Mesothelial cell of epicardium (in vitro differentiated cells): Measurements from ENCODE around the gene GMPR2. TPM values are rescaled to one million over a fixed set of nuclear protein-coding genes. Genes with fewer than 3 reads are reported as not detected.

Experiments used
- DNase-seq, 2 experiments: peaks; one replicate each; pipeline ENCODE4 v3.0.0; 2021; ENCODE audit warnings: low spot score in 2 of 2; ENCODE audit not compliant: unreplicated experiment in 2 of 2
- H3K27ac Mint-ChIP-seq: 2 replicates; pipeline ENCODE4 v1.8.0; 2021; ENCODE audit warnings: mixed read lengths
- H3K27me3 Mint-ChIP-seq: 2 replicates; pipeline ENCODE4 v1.8.0; 2021; ENCODE audit warnings: low read depth, mixed read lengths
- H3K36me3 Mint-ChIP-seq: 2 replicates; pipeline ENCODE4 v1.8.0; 2021; ENCODE audit warnings: mixed read lengths
- H3K4me1 Mint-ChIP-seq: 2 replicates; pipeline ENCODE4 v1.8.0; 2021; ENCODE audit warnings: mixed read lengths
- H3K4me3 Mint-ChIP-seq: 2 replicates; pipeline ENCODE4 v1.8.0; 2021; ENCODE audit warnings: mild to moderate bottlenecking, moderate library complexity, mixed read lengths
- H3K9me3 Mint-ChIP-seq: 2 replicates; pipeline ENCODE4 v1.8.0; 2021; ENCODE audit warnings: mixed read lengths
- CTCF ChIP-seq: fragments of 200-600 bp; sonication (generic); IDR thresholded peaks from one replicate; pipeline ENCODE4 v1.5.0; 2021; ENCODE audit warnings: antibody characterized with exemption; ENCODE audit not compliant: unreplicated experiment
- total RNA-seq: library from RNA; stranded (reverse); gene quantifications from 3 replicates; pipeline ENCODE4 v1.2.1, GENCODE V29; 2021

Gene GMPR2
- total RNA-seq, 1 donor from 2014 or later: 72.5 TPM

- H3K4me3 Mint-ChIP-seq: no peak overlapping the region
- no peak for TF ChIP-seq CTCF
- no peaks in the 10 kb centered on the region for H3K27me3 Mint-ChIP-seq
- peaks cover 5% of the 10 kb centered on the region for H3K4me1 Mint-ChIP-seq
- no peaks in the 10 kb centered on the region for H3K9me3 Mint-ChIP-seq
- no peaks in the 10 kb centered on the region for H3K36me3 Mint-ChIP-seq
- DNase-seq: no peak
- H3K27ac Mint-ChIP-seq: no peak overlapping the region
Measured at GRCh38 chr14:24252289-24253124, 19.8 kb downstream of the GMPR2 start.

GRCh38 chr14:24253936-24254335 lies 21.2 kb downstream of the GMPR2 start:
- Mint-ChIP-seq H3K27ac (no peak overlapping the region), H3K4me3 (no peak overlapping the region), H3K27me3 (no peaks in the 10 kb centered on the region), H3K36me3 (no peaks in the 10 kb centered on the region), H3K9me3 (no peaks in the 10 kb centered on the region), H3K4me1 (peaks cover 12% of the 10 kb centered on the region)
- no peak for DNase-seq
- TF ChIP-seq CTCF: no peak

GRCh38 chr14:24254630-24255392 lies 22.1 kb downstream of the GMPR2 start:
- Mint-ChIP-seq H3K4me3 (no peak overlapping the region), H3K27me3 (no peaks in the 10 kb centered on the region), H3K9me3 (no peaks in the 10 kb centered on the region), H3K27ac (no peak overlapping the region), H3K4me1 (peaks cover 19% of the 10 kb centered on the region), H3K36me3 (no peaks in the 10 kb centered on the region)
- no peak for TF ChIP-seq CTCF
- DNase-seq: no peak

GRCh38 chr14:24255438-24255837 lies 22.7 kb downstream of the GMPR2 start:
- no peaks in the 10 kb centered on the region for H3K27me3 Mint-ChIP-seq
- no peaks in the 10 kb centered on the region for H3K36me3 Mint-ChIP-seq
- H3K9me3 Mint-ChIP-seq: no peaks in the 10 kb centered on the region
- no peak for DNase-seq
- peaks cover 21% of the 10 kb centered on the region for H3K4me1 Mint-ChIP-seq
- no peak overlapping the region for H3K4me3 Mint-ChIP-seq
- H3K27ac Mint-ChIP-seq: no peak overlapping the region
- no peak for TF ChIP-seq CTCF

- DNase-seq: no peak
Measured at GRCh38 chr14:24255931-24256711, 23.4 kb downstream of the GMPR2 start.

More at GRCh38 chr14:24255931-24256711, 23.4 kb downstream of the GMPR2 start:
- no peaks in the 10 kb centered on the region for H3K36me3 Mint-ChIP-seq
- no peak for TF ChIP-seq CTCF
- H3K27ac Mint-ChIP-seq: no peak overlapping the region
- peaks cover 21% of the 10 kb centered on the region for H3K4me1 Mint-ChIP-seq
- no peak overlapping the region for H3K4me3 Mint-ChIP-seq
- H3K27me3 Mint-ChIP-seq: no peaks in the 10 kb centered on the region
- no peaks in the 10 kb centered on the region for H3K9me3 Mint-ChIP-seq
